Endothelial cell of umbilical vein (primary cell): ENCODE results near the gene KANSL1. TPM values are rescaled to one million over a fixed set of nuclear protein-coding genes. Genes with fewer than 3 reads are reported as not detected.

Experiments
- BruUV-seq: library from RNA; stranded (reverse); fragments of 400-500 nt; replicated peaks from 2 replicates; lab custom pipeline; 2021; lab: Mats Ljungman, UMichigan
- CTCF ChIA-PET: fragments of 300-600, 350-600 bp; sonication (Branson Sonifier 250); formaldehyde crosslinking; loops from one replicate; lab custom pipeline; 2021; ENCODE audit warnings: antibody characterized with exemption, inconsistent platforms; lab: Charles Lee
- POLR2A ChIA-PET: fragments of 300-600, 350-600 bp; sonication (Branson Sonifier 250); formaldehyde crosslinking; loops from one replicate; lab custom pipeline; 2021; ENCODE audit warnings: antibody characterized with exemption, inconsistent platforms; lab: Charles Lee
- DNase-seq: peaks from one replicate; pipeline ENCODE4 v3.0.0-alpha.2; 2011; ENCODE audit warnings: low read depth, low spot score
- FAIRE-seq: peaks from 2 replicates; lab custom pipeline; 2011; peaks lifted over from hg19 to GRCh38; lab: Jason Lieb, UNC
- H2AFZ ChIP-seq: 2 replicates; pipeline ENCODE4 v1.6.0; 2012; ENCODE audit warnings: low read depth, low read length, control low read depth, inconsistent platforms
- H3K27ac ChIP-seq: 2 replicates; pipeline ENCODE4 v1.5.1; 2011; ENCODE audit warnings: low read depth, mild to moderate bottlenecking, control low read depth, low read length, moderate library complexity; ENCODE audit not compliant: insufficient read depth
- H3K27me3 ChIP-seq, 2 experiments: 2 replicates each; pipeline versions ENCODE4 v1.6.0 to v1.6.1; 2011; ENCODE audit warnings: low read length in 2 of 2, mixed read lengths in 1 of 2; ENCODE audit not compliant: control insufficient read depth in 2 of 2, insufficient read depth in 2 of 2
- H3K36me3 ChIP-seq, 2 experiments: 2 replicates in 1 of 2; 3 replicates in 1 of 2; pipeline ENCODE4 v1.5.1; 2011; ENCODE audit warnings: low read length in 2 of 2, mild to moderate bottlenecking in 1 of 2, moderate library complexity in 1 of 2; ENCODE audit not compliant: control insufficient read depth in 2 of 2, insufficient read depth in 2 of 2; ENCODE audit errors: extremely low read depth in 1 of 2
- H3K4me1 ChIP-seq: 3 replicates; pipeline ENCODE4 v1.5.1; 2011; ENCODE audit warnings: mild to moderate bottlenecking, low read length; ENCODE audit not compliant: control insufficient read depth, insufficient read depth; ENCODE audit errors: extremely low read depth
- H3K4me2 ChIP-seq: 2 replicates; pipeline ENCODE4 v1.6.1; 2011; ENCODE audit warnings: low read length, control low read depth, mixed read lengths; ENCODE audit not compliant: insufficient read depth
- H3K4me3 ChIP-seq, 3 experiments: fragments of 200-600 bp in 1 of 3; sonication (generic), shearing (Covaris generic) in 1 of 3; replicated peaks in 1 of 3; 2 replicates each; pipeline ENCODE4 v1.5.1; 2011 to 2016; ENCODE audit warnings: control low read depth in 3 of 3, low read length in 3 of 3, mild to moderate bottlenecking in 2 of 3, inconsistent platforms in 1 of 3, low read depth in 1 of 3, moderate library complexity in 1 of 3; ENCODE audit not compliant: insufficient read depth in 1 of 3
- H3K79me2 ChIP-seq: 2 replicates; pipeline ENCODE4 v1.6.0; 2012; ENCODE audit warnings: low read length, inconsistent platforms; ENCODE audit not compliant: control insufficient read depth, insufficient read depth
- H3K9ac ChIP-seq: replicated peaks from 2 replicates; pipeline ENCODE3; 2011; ENCODE audit warnings: low read length, control low read depth; ENCODE audit not compliant: insufficient read depth; ENCODE audit errors: extremely low read depth
- H3K9me1 ChIP-seq: replicated peaks from 3 replicates; pipeline ENCODE4 v1.6.0; 2011; ENCODE audit warnings: mild to moderate bottlenecking, low read length; ENCODE audit not compliant: control insufficient read depth, insufficient read depth; ENCODE audit errors: extremely low read depth
- H3K9me3 ChIP-seq: replicated peaks from 2 replicates; pipeline ENCODE4 v1.5.1; 2012; ENCODE audit warnings: low read length, inconsistent platforms; ENCODE audit not compliant: control insufficient read depth, insufficient read depth
- H4K20me1 ChIP-seq: replicated peaks from 2 replicates; pipeline ENCODE3; 2011; ENCODE audit warnings: mild to moderate bottlenecking, low read length; ENCODE audit not compliant: control insufficient read depth, insufficient read depth; ENCODE audit errors: extremely low read depth
- EZH2 ChIP-seq: IDR thresholded peaks from 2 replicates; pipeline ENCODE4 v1.6.1; 2012; ENCODE audit warnings: borderline replicate concordance, low read depth, mild to moderate bottlenecking, moderate library complexity, low read length, inconsistent platforms; ENCODE audit not compliant: severe bottlenecking
- FOS ChIP-seq: IDR thresholded peaks from 2 replicates; pipeline ENCODE4 v1.6.1; 2011; ENCODE audit warnings: mild to moderate bottlenecking, low read length, moderate library complexity, borderline replicate concordance; ENCODE audit not compliant: insufficient read depth
- GATA2 ChIP-seq: IDR thresholded peaks from 2 replicates; pipeline ENCODE4 v1.7.0; 2011; ENCODE audit warnings: low read depth, mild to moderate bottlenecking, moderate library complexity, mixed read lengths, low read length; ENCODE audit not compliant: insufficient read length, insufficient read depth
- MYC ChIP-seq: IDR thresholded peaks from one replicate; pipeline ENCODE4 v1.6.1; 2011; ENCODE audit warnings: mild to moderate bottlenecking, low read depth, low read length
- POLR2A ChIP-seq: IDR thresholded peaks from 2 replicates; pipeline ENCODE4 v1.6.1; 2012; ENCODE audit warnings: low read depth, mild to moderate bottlenecking, control low read depth, low read length
- POLR2AphosphoS5 ChIP-seq: IDR thresholded peaks from 2 replicates; pipeline ENCODE4 v1.6.1; 2012; ENCODE audit warnings: low read depth, mild to moderate bottlenecking, control low read depth, low read length, moderate library complexity; ENCODE audit not compliant: insufficient read depth
- dilution Hi-C: fragments of 300-500 bp; cut with MboI; formaldehyde crosslinking; loops from one replicate; pipeline ENCODE4 v1.15.0; 2019; ENCODE audit warnings: low sequenced_read_pairs; ENCODE audit not compliant: extremely low pct_ligation_motif_present
- intact Hi-C: fragments of 100-400 bp; cut with micrococcal nuclease; formaldehyde crosslinking; loops from one replicate; pipeline ENCODE4 v1.10.0; 2022
- polyA plus RNA-seq, 4 experiments: library from polyadenylated mRNA; depleted of rRNA in 3 of 4; stranded (reverse) in 3 of 4; unstranded in 1 of 4; fragments of >200 nt; gene quantifications; 2 replicates each; pipeline versions ENCODE4 v1.2.1 to v1.2.3, GENCODE V29; 2011 to 2012; ENCODE audit warnings: missing spikeins in 1 of 4
- total RNA-seq: library from RNA; stranded (reverse); gene quantifications from 2 replicates; pipeline ENCODE4 v1.2.3, GENCODE V29; 2021
- TF ChIP-seq, protein P1 (sequence below), 2 donors: IDR thresholded peaks; 1 replicate in 1 of 2; 2 replicates in 1 of 2; pipeline ENCODE4 v1.5.1; 2011; ENCODE audit warnings: low read length in 2 of 2, mild to moderate bottlenecking in 2 of 2, moderate library complexity in 2 of 2, control low read depth in 1 of 2, inconsistent platforms in 1 of 2, low read depth in 1 of 2; ENCODE audit not compliant: insufficient read depth in 1 of 2; ENCODE audit errors: extremely low read depth in 1 of 2
- TF ChIP-seq, protein P2 (sequence below): IDR thresholded peaks from 2 replicates; pipeline ENCODE4 v1.6.1; 2011; ENCODE audit not compliant: insufficient read depth, insufficient read length

The KANSL1 gene
- total and polyA plus RNA-seq, 2 donors (not counting 3 experiments of a cell fraction or from before 2014, with no cell fraction given) = 29.1 to 74.0 TPM

DNA sequence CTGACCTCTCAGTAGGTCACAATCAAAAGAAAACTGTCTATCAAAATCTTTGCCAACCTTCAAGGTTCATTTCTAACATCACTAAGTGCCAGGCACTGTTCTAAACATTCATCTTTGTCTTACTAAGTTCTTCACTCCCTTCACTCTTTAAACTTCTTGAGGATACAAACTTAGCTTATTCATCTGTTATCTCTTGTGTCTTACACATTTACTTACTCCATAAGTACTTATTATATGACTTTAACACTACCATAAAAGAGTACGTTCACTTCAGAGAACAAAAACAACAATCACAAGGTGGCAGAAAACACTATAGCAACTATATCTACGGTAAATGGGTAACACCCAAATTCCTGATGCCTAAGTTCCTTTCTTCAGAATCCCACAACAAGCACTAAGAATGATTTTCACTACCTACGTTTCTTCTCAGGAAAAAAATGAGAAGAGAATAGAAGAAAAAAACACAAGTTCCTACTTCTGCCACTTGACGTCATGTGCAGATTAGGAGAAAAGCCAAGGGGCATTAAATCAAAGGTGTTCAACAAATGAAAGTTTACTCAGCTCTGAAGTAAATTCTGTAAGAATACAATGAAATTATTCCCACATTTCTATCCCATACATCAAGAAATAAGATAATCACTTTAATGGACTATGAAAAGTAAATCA lies 29.2 kb downstream of the KANSL1 start:
- no peak for DNase-seq
- Histone ChIP-seq H4K20me1 (peaks cover 45% of the 10 kb centered on the region), H3K4me1 (peaks cover 21% of the 10 kb centered on the region), H3K9me1 (peaks cover 6% of the 10 kb centered on the region), H3K27ac (no peak overlapping the region), H2AFZ (no peak overlapping the region), H3K27me3 (no peaks in the 10 kb centered on the region), H3K4me2 (no peak overlapping the region), H3K36me3 (peaks cover 0 to 2% of the 10 kb centered on the region in 2 experiments), H3K9me3 (no peaks in the 10 kb centered on the region), H3K79me2 (peaks cover 98% of the 10 kb centered on the region), H3K9ac (no peak overlapping the region), H3K4me3 (no peak overlapping the region)
- ChIA-PET POLR2A (no interaction called here), CTCF (interaction anchor here (1.0 to 2.8 kb wide), 3 partner anchors 29 to 120 kb away, joined by 4 to 11 read pairs (median 5); partner anchors contain the start of gene KANSL1)
- dilution Hi-C loops (no loop called here), intact Hi-C loops (no loop called here)
- no TSS peak for BruUV-seq
- TF ChIP-seq, protein P1, sequence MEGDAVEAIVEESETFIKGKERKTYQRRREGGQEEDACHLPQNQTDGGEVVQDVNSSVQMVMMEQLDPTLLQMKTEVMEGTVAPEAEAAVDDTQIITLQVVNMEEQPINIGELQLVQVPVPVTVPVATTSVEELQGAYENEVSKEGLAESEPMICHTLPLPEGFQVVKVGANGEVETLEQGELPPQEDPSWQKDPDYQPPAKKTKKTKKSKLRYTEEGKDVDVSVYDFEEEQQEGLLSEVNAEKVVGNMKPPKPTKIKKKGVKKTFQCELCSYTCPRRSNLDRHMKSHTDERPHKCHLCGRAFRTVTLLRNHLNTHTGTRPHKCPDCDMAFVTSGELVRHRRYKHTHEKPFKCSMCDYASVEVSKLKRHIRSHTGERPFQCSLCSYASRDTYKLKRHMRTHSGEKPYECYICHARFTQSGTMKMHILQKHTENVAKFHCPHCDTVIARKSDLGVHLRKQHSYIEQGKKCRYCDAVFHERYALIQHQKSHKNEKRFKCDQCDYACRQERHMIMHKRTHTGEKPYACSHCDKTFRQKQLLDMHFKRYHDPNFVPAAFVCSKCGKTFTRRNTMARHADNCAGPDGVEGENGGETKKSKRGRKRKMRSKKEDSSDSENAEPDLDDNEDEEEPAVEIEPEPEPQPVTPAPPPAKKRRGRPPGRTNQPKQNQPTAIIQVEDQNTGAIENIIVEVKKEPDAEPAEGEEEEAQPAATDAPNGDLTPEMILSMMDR (IDR thresholded peaks at IDR 0.05; ENCODE audit: extremely low read depth in 1 of 2, insufficient read depth in 1 of 2, low read depth in 1 of 2, low read length in 2 of 2) = no peak
- TF ChIP-seq EZH2 (no peak), POLR2A (no peak), FOS (no peak), GATA2 (no peak), POLR2AphosphoS5 (no peak), MYC (no peak)
- TF ChIP-seq, protein P2, sequence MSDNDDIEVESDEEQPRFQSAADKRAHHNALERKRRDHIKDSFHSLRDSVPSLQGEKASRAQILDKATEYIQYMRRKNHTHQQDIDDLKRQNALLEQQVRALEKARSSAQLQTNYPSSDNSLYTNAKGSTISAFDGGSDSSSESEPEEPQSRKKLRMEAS = no peak
- FAIRE-seq = no peak
